Thoracic aorta endothelial cell (primary cell): ENCODE measurements around the gene HLA-F. TPM values are rescaled to one million over a fixed set of nuclear protein-coding genes. Genes with fewer than 3 reads are reported as not detected.

ENCODE experiments used
- small RNA-seq: library from RNA; depleted of rRNA; stranded (forward); fragments of <200 nt; gene quantifications from one replicate; pipeline ENCODE3, GENCODE V24; 2012
- total RNA-seq: library from RNA; depleted of rRNA; stranded (reverse); fragments of >200 nt; gene quantifications from 2 replicates; pipeline ENCODE4 v1.2.3, GENCODE V29; 2012

Gene HLA-F
- 2.9 and 4.5 TPM in 2 replicates for total RNA-seq

GRCh38 chr6:29723262-29723665, at the start of gene HLA-F:
Gene HLA-F, plus strand, starts transcription at chr6:29723434. Its CDS starts 30 bp downstream, at chr6:29723464.

GRCh38 chr6:29680904-29681303, 42.3 kb upstream of the HLA-F start, which contains the start of gene ZFP57:
Gene ZFP57, minus strand, starts transcription at chr6:29681152. Its CDS starts 4,149 bp downstream, at chr6:29677003.

Small RNA genes lying within 50 kb of the gene (small RNA-seq; reads per million reads assigned to genes)
- not detected for gene AL645939.2
- gene AL645939.3 = not detected
- not detected for gene AL645939.4
- not detected for gene RF00019

Other genes with a start within 250 kb of the HLA-F start
- not detected in 2 replicates for gene MAS1L, start 235.5 kb upstream of the HLA-F start, total RNA-seq
- 0.14 TPM in 1 of 2 replicates, not detected in the other for gene UBD, start 163.7 kb upstream of the HLA-F start, total RNA-seq
- gene OR2H2, start 138.3 kb upstream of the HLA-F start, total RNA-seq = not detected in 2 replicates
- gene GABBR1, start 90.3 kb upstream of the HLA-F start, total RNA-seq = 16.2 TPM in 2 replicates
- not detected in 2 replicates for gene MOG, start 66.3 kb upstream of the HLA-F start, total RNA-seq
- gene ZFP57, start 42.3 kb upstream of the HLA-F start, total RNA-seq = 2.5 TPM in 1 of 2 replicates, not detected in the other
- not detected in 2 replicates for gene HLA-G, start 104.4 kb downstream of the HLA-F start, total RNA-seq
- gene HLA-A, start 219.1 kb downstream of the HLA-F start, total RNA-seq = 166 and 246 TPM in 2 replicates